SK-N-SH (cell line): ENCODE measurements around the gene MAPK1.

Source experiments
- CTCF ChIP-seq: fragments of 200-600 bp; sonication (generic); IDR thresholded peaks from 2 replicates; pipeline ENCODE4 v1.6.1; 2017; ENCODE audit warnings: antibody characterized with exemption, mild to moderate bottlenecking, moderate library complexity
- EP300 ChIP-seq, 2 experiments: IDR thresholded peaks; 2 replicates each; pipeline versions ENCODE4 v1.4.0 to v1.6.1; 2012; ENCODE audit warnings: borderline replicate concordance in 1 of 2, low read depth in 1 of 2, low read length in 1 of 2
- JUND ChIP-seq: IDR thresholded peaks from 2 replicates; pipeline ENCODE4 v1.4.0; 2012
- MAX ChIP-seq: IDR thresholded peaks from 2 replicates; pipeline ENCODE4 v1.4.0; 2012; ENCODE audit warnings: low read depth
- MEF2A ChIP-seq: IDR thresholded peaks from 2 replicates; pipeline ENCODE4 v1.4.0; 2012; ENCODE audit warnings: low read depth, borderline replicate concordance
- POLR2AphosphoS5 ChIP-seq: IDR thresholded peaks from 2 replicates; pipeline ENCODE4 v1.6.1; 2012; ENCODE audit warnings: low read depth, low read length
- RAD21 ChIP-seq: IDR thresholded peaks from 2 replicates; pipeline ENCODE4 v1.6.1; 2012; ENCODE audit warnings: mild to moderate bottlenecking, low read length
- RCOR1 ChIP-seq: fragments of 150-350 bp; IDR thresholded peaks from 2 replicates; pipeline ENCODE4 v1.6.1; 2017; ENCODE audit warnings: antibody characterized with exemption, low read length
- RXRA ChIP-seq: IDR thresholded peaks from 2 replicates; pipeline ENCODE4 v1.4.0; 2012; ENCODE audit warnings: low read depth, mild to moderate bottlenecking, borderline replicate concordance
- SMC3 ChIP-seq: IDR thresholded peaks from 2 replicates; pipeline ENCODE4 v1.6.1; 2012; ENCODE audit warnings: low read depth, low read length, improper control_type of control experiment
- TAF1 ChIP-seq: IDR thresholded peaks from 2 replicates; pipeline ENCODE4 v1.6.1; 2012; ENCODE audit warnings: low read depth, mild to moderate bottlenecking, low read length, moderate library complexity, borderline replicate concordance
- USF2 ChIP-seq: fragments of 150-350 bp; IDR thresholded peaks from 2 replicates; pipeline ENCODE4 v1.6.1; 2017; ENCODE audit warnings: antibody characterized with exemption, low read length, low read depth, borderline replicate concordance
- YY1 ChIP-seq: IDR thresholded peaks from 2 replicates; pipeline ENCODE4 v1.4.0; 2012; ENCODE audit warnings: low read depth, mild to moderate bottlenecking
- ZBTB33 ChIP-seq: IDR thresholded peaks from 2 replicates; pipeline ENCODE4 v1.4.0; 2012; ENCODE audit warnings: low read depth, borderline replicate concordance

- no peak for TF ChIP-seq RAD21
- TF ChIP-seq TAF1: no peak
- no peak for TF ChIP-seq MAX
- no peak for TF ChIP-seq POLR2AphosphoS5
- TF ChIP-seq CTCF: no peak
- no peak for TF ChIP-seq USF2
- TF ChIP-seq SMC3: no peak
- TF ChIP-seq YY1: no peak
- TF ChIP-seq RXRA: no peak
- TF ChIP-seq EP300 (IDR thresholded peaks at IDR 0.05; ENCODE audit: borderline replicate concordance in 1 of 2, low read depth in 1 of 2, low read length in 1 of 2): peak in 1 of 2 experiments; percentile 60; a peak in 1 of 4 replicates
- no peak for TF ChIP-seq JUND
- TF ChIP-seq ZBTB33: no peak
- TF ChIP-seq RCOR1: peak; percentile 84
- no peak for TF ChIP-seq MEF2A
Observed at GRCh38 chr22:21707677-21708076, 159.8 kb downstream of the MAPK1 start.
